ENCODE measurements around the gene ASPRV1.

Gene ASPRV1

GRCh38 chr2:69946351-69947324 is 14.8 kb downstream of the ASPRV1 start:
- Mint-ChIP-seq H3K4me1 (peaks cover 12 to 22% of the 10 kb centered on the region in 2 donors), H3K36me3 (peaks cover 18% of the 10 kb centered on the region in 2 donors), H3K27ac (no peak overlapping the region), H3K9me3 (no peaks in the 10 kb centered on the region), H3K4me3 (no peak overlapping the region), H3K27me3 (peaks cover 12 to 15% of the 10 kb centered on the region in 2 donors)
- no peak for DNase-seq
- peak; percentile 82 to 90 for ATAC-seq (replicated peaks)

- no peak for DNase-seq
- peak overlapping the region; percentile 47 for H3K27ac Mint-ChIP-seq
- H3K27me3 Mint-ChIP-seq: peaks cover 12 to 15% of the 10 kb centered on the region in 2 donors
- no peak overlapping the region for H3K4me3 Mint-ChIP-seq
- H3K4me1 Mint-ChIP-seq: peaks cover 12 to 22% of the 10 kb centered on the region in 2 donors
- no peak for ATAC-seq (replicated peaks)
- H3K36me3 Mint-ChIP-seq: peaks cover 18% of the 10 kb centered on the region in 2 donors
- H3K9me3 Mint-ChIP-seq: no peaks in the 10 kb centered on the region
Observed at GRCh38 chr2:69945941-69946340, 15.5 kb downstream of the ASPRV1 start.

GRCh38 chr2:69945441-69945840 is 16.0 kb downstream of the ASPRV1 start:
- ATAC-seq (replicated peaks) (no peak), DNase-seq (no peak)
- Mint-ChIP-seq H3K36me3 (peaks cover 18 to 23% of the 10 kb centered on the region in 2 donors), H3K9me3 (no peaks in the 10 kb centered on the region), H3K27me3 (peaks cover 12 to 15% of the 10 kb centered on the region in 2 donors), H3K27ac (peak overlapping the region; percentile 47), H3K4me3 (no peak overlapping the region), H3K4me1 (peaks cover 12 to 22% of the 10 kb centered on the region in 2 donors)

GRCh38 chr2:69944756-69945155 is 16.7 kb downstream of the ASPRV1 start:
- H3K27me3 Mint-ChIP-seq: peaks cover 12 to 15% of the 10 kb centered on the region in 2 donors
- no peak overlapping the region for H3K27ac Mint-ChIP-seq
- H3K4me3 Mint-ChIP-seq: no peak overlapping the region
- H3K9me3 Mint-ChIP-seq: no peaks in the 10 kb centered on the region
- ATAC-seq (replicated peaks): no peak
- DNase-seq: no peak
- peaks cover 18 to 24% of the 10 kb centered on the region in 2 donors for H3K36me3 Mint-ChIP-seq
- H3K4me1 Mint-ChIP-seq: peaks cover 12 to 22% of the 10 kb centered on the region in 2 donors

- peaks cover 9 to 13% of the 10 kb centered on the region in 2 donors for H3K27me3 Mint-ChIP-seq
- DNase-seq (no peak), ATAC-seq (replicated peaks) (no peak)
- peaks cover 24 to 29% of the 10 kb centered on the region in 2 donors for H3K36me3 Mint-ChIP-seq
- H3K27ac Mint-ChIP-seq: peak overlapping the region; percentile 43
- H3K9me3 Mint-ChIP-seq: no peaks in the 10 kb centered on the region
- H3K4me3 Mint-ChIP-seq: no peak overlapping the region
- H3K4me1 Mint-ChIP-seq: peaks cover 12 to 22% of the 10 kb centered on the region in 2 donors
Observed at GRCh38 chr2:69943843-69944525, 17.4 kb downstream of the ASPRV1 start.

- peak overlapping the region; percentile 43 for H3K27ac Mint-ChIP-seq
- peaks cover 12 to 22% of the 10 kb centered on the region in 2 donors for H3K4me1 Mint-ChIP-seq
- H3K36me3 Mint-ChIP-seq: peaks cover 31 to 37% of the 10 kb centered on the region in 2 donors
- H3K9me3 Mint-ChIP-seq: no peaks in the 10 kb centered on the region
- H3K4me3 Mint-ChIP-seq: no peak overlapping the region
- H3K27me3 Mint-ChIP-seq: peaks cover 6 to 10% of the 10 kb centered on the region in 2 donors
- no peak for ATAC-seq (replicated peaks)
- no peak for DNase-seq
Observed at GRCh38 chr2:69943000-69943842, 18.2 kb downstream of the ASPRV1 start.

GRCh38 chr2:69940691-69941090 is 20.7 kb downstream of the ASPRV1 start:
- Mint-ChIP-seq H3K36me3 (peaks cover 54 to 60% of the 10 kb centered on the region in 2 donors), H3K27me3 (peaks cover 0 to 3% of the 10 kb centered on the region in 2 donors), H3K27ac (no peak overlapping the region), H3K4me1 (peaks cover 0 to 2% of the 10 kb centered on the region in 2 donors), H3K4me3 (no peak overlapping the region), H3K9me3 (no peaks in the 10 kb centered on the region)
- ATAC-seq (replicated peaks): no peak
- DNase-seq: no peak

- Mint-ChIP-seq H3K9me3 (no peaks in the 10 kb centered on the region), H3K36me3 (peaks cover 56 to 64% of the 10 kb centered on the region in 2 donors), H3K27ac (no peak overlapping the region), H3K4me1 (no peaks in the 10 kb centered on the region), H3K27me3 (no peaks in the 10 kb centered on the region), H3K4me3 (no peak overlapping the region)
- DNase-seq (no peak), ATAC-seq (replicated peaks) (no peak)
Observed at GRCh38 chr2:69939722-69940121, 21.7 kb downstream of the ASPRV1 start.

GRCh38 chr2:69937968-69938367 is 23.5 kb downstream of the ASPRV1 start:
- DNase-seq (no peak), ATAC-seq (replicated peaks) (no peak)
- no peak overlapping the region for H3K4me3 Mint-ChIP-seq
- no peaks in the 10 kb centered on the region for H3K9me3 Mint-ChIP-seq
- H3K27ac Mint-ChIP-seq: no peak overlapping the region
- H3K27me3 Mint-ChIP-seq: no peaks in the 10 kb centered on the region
- H3K4me1 Mint-ChIP-seq: peaks cover 9 to 14% of the 10 kb centered on the region in 2 donors
- peaks cover 48 to 56% of the 10 kb centered on the region in 2 donors for H3K36me3 Mint-ChIP-seq

- no peaks in the 10 kb centered on the region for H3K9me3 Mint-ChIP-seq
- ATAC-seq (replicated peaks): no peak
- H3K36me3 Mint-ChIP-seq: peaks cover 45 to 52% of the 10 kb centered on the region in 2 donors
- H3K4me3 Mint-ChIP-seq: no peak overlapping the region
- no peaks in the 10 kb centered on the region for H3K27me3 Mint-ChIP-seq
- DNase-seq: no peak
- H3K4me1 Mint-ChIP-seq: peaks cover 13 to 19% of the 10 kb centered on the region in 2 donors
- H3K27ac Mint-ChIP-seq: no peak overlapping the region
Observed at GRCh38 chr2:69936906-69937305, 24.5 kb downstream of the ASPRV1 start.

GRCh38 chr2:69935011-69935410 is 26.4 kb downstream of the ASPRV1 start:
- Mint-ChIP-seq H3K27ac (no peak overlapping the region), H3K4me1 (peaks cover 16 to 28% of the 10 kb centered on the region in 2 donors), H3K27me3 (no peaks in the 10 kb centered on the region), H3K9me3 (no peaks in the 10 kb centered on the region), H3K36me3 (peaks cover 45 to 53% of the 10 kb centered on the region in 2 donors), H3K4me3 (no peak overlapping the region)
- DNase-seq (no peak), ATAC-seq (replicated peaks) (no peak)

- DNase-seq (no peak), ATAC-seq (replicated peaks) (no peak)
- H3K4me1 Mint-ChIP-seq: peaks cover 16 to 29% of the 10 kb centered on the region in 2 donors
- H3K36me3 Mint-ChIP-seq: peaks cover 43 to 50% of the 10 kb centered on the region in 2 donors
- no peak overlapping the region for H3K4me3 Mint-ChIP-seq
- H3K27ac Mint-ChIP-seq: no peak overlapping the region
- no peaks in the 10 kb centered on the region for H3K27me3 Mint-ChIP-seq
- no peaks in the 10 kb centered on the region for H3K9me3 Mint-ChIP-seq
Observed at GRCh38 chr2:69934614-69934908, 26.9 kb downstream of the ASPRV1 start.

GRCh38 chr2:69933839-69934613 is 27.4 kb downstream of the ASPRV1 start:
- Mint-ChIP-seq H3K27ac (no peak overlapping the region), H3K27me3 (no peaks in the 10 kb centered on the region), H3K9me3 (no peaks in the 10 kb centered on the region), H3K4me3 (no peak overlapping the region), H3K4me1 (peaks cover 16 to 29% of the 10 kb centered on the region in 2 donors), H3K36me3 (peaks cover 40 to 50% of the 10 kb centered on the region in 2 donors)
- ATAC-seq (replicated peaks) (peak; percentile 33 to 72), DNase-seq (no peak)

All from stimulated activated naive B cell treated with anti-CD40 and anti-IgM and Interleukin-4, amounts not matched to agents 10 μg/mL and 1 μg/mL and 100 μg/mL, for 72 hours (primary cell).